HG03378 (cell line): ENCODE measurements around the gene KRT16.
"Not testable (repeated sequence)": the region's sequence is repeated elsewhere in the genome, so short reads cannot be mapped to it uniquely, and the experiment has no call there.

Source experiments
- ATAC-seq: cut with Tn5 transposase; IDR thresholded peaks from one replicate; pipeline ENCODE4 v1.9.1; 2021; ENCODE audit warnings: mild to moderate bottlenecking, moderate library complexity; ENCODE audit not compliant: unreplicated experiment

KRT16 gene

GRCh38 chr17:41585301-41586056, 27.1 kb downstream of the KRT16 start:
- ATAC-seq = no peak

DNA sequence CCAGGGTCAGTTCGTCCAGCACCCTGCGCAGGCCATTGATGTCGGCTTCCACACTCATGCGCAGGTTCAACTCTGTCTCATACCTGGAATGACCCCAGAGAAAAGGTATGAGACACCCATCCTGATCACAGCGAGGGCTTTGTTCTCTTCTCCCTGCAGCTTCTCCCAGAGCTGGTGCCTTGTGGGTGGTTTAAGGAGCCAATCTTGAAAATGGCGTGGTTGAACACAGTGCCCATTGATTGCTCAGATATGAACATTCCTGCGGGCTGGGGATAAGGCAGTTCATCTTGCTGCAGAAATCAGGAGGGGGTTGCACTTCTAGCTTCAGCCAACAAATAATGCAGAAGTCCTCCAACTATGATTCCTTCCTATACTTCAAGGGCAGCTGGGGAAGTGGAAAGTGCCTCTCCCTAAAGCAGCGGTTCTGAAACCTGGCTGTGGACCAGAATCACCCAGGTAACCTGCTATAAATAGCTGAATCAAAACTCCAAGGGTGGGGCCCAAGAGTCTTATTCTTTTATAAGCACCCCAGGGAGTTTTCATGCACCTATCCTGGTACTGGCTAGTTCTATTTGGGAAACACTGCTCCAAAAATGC, 28.1 kb downstream of the KRT16 start:
- ATAC-seq = not testable (repeated sequence)

GRCh38 chr17:41583137-41584127, 29.1 kb downstream of the KRT16 start:
- ATAC-seq = no peak

- ATAC-seq = not testable (repeated sequence)
These were observed 30.3 kb downstream of the KRT16 start for GRCh38 chr17:41582061-41582968.

DNA sequence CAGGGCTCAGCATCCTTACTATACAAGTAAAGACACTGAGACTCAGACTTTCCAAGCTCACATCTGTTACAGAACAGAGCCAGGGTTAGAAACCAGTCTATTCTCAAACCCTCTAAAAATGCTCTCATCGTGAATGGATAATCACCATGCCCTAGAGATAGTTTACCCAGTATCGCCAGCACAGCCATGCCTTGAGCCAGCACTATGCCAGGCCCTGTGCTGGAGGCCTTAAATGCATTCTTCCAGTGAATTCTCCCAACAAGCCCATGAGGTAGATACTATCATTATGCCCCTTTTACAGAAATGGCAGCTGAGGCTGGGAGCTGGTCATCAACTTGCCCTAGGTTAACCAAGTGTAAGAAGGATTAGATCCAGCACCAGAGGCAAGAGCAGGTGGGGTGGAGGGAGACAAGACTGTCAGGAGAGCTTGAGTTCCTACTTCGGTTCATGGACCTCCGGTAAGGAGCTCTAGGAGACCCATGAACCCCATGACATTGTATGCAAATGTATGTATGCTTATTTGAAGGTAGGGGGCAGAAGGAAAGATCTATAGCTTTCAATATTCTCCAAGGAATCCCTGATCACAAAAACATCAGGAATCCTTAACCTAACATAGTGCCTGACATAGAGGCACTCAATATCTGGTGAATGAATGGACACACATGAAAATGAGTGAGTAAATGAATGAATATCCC, 31.1 kb downstream of the KRT16 start:
- ATAC-seq = no peak

- no peak for ATAC-seq
These were observed 31.7 kb downstream of the KRT16 start for GRCh38 chr17:41580687-41581365.

DNA sequence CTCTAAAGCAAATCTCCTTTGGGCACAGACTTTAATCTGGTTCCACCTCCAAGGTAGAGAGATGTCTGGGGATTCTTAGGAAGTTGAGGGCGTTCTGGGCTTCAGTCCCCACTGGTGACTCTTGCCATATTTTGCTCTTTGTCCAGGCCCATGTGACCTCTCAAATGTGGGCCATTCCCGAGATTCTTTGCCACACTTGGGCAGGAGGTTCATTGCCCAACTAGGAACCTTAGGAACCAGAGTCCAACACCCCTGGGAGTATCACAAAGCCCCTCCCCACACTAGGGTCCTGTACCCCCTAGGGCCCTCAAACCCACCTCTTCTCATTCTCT, 32.4 kb downstream of the KRT16 start:
- ATAC-seq = no peak

DNA sequence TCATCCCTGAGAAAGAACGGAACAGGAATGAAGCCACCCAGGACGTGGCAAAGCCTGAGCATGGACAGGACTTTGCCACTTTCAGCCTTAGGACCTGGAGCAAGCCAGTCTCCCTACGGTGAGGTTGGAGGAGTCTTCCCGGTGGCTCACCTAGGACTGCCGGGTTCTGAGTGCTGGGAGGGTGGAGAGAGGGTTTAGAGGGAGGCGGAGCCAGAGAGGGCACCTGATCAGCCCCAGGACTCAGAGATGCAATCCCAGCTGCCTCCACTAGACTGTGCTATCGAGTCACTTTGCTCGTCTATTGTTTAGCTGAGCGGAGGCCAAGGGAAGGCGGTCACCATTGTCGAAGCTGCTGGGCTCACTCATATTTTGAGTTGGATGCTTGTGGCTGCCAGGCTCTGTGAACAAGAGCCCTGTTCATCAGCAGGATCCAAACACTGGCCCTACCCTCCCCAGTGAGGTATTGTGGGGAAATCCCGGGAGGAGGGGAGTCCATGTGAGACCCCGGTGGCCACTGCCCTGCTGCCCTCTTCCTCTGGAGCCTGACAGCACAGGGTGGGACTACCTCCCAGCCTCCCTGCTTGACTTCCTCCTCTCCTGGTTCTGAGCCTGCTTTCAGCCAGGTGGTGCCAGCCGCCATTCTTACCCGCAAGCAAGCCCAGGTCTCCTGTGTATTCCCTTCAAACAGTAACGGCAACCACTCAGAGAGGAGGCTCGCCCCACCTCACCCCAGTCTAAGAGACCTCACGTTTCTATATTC, 32.9 kb downstream of the KRT16 start:
- no peak for ATAC-seq

DNA sequence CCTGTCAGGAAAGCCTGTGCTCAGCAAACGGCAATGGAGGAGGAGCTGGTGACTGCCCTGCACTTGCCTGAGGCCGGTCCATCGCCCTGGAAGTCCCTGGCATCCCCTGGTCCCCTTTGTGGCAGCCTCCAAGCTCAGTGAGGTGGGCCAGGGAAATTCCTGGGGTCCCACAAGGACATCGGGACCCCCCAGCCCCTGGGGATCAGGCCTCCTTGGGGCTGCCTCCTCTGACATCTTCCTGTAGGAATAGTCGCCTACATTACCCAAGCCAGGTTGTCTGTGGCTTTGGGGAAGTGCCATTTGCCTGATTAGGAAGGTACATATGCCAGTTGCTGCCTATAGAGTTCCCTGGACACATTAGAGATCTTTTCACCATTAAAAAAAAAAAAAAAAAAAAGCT, 33.6 kb downstream of the KRT16 start:
- ATAC-seq = no peak

DNA sequence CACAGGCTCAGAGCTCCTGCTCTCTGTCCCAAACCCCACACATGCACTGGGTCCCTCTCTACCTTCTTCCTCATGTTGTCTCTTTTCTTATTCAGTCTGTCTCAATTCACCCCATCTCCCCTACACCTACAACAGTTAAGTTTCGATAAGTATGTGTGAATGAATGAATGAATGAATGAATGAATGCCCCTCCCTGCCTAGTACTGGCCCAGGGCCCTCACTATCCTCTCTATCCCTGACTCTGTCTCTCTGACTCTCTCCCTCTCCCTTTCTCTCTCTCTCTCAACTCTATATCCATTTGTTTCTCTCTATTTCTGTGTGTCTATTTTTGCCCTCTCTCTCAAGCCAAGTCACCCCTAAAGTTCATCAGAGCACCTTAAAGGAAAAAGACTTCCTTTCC, 34.0 kb downstream of the KRT16 start:
- no peak for ATAC-seq

DNA sequence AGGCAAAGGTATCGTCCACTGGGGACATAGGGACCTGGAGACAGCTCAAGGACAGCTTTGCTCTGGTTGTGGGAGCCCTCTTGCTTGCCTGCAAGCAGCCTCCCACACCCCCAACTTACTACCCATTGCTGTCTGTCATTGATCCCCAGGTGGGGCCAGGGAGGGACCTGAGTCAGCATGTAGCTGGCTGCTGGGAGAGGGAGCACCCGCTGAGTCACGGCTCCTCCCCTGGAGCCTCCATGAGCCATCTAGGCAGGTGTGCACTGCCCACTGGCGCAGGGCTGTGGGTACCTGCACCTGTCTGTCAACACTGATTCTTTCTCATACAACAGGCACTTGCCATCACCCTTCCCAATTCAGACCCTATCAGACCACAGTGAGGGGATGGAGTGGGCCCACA, 35.8 kb downstream of the KRT16 start:
- not testable (repeated sequence) for ATAC-seq

DNA sequence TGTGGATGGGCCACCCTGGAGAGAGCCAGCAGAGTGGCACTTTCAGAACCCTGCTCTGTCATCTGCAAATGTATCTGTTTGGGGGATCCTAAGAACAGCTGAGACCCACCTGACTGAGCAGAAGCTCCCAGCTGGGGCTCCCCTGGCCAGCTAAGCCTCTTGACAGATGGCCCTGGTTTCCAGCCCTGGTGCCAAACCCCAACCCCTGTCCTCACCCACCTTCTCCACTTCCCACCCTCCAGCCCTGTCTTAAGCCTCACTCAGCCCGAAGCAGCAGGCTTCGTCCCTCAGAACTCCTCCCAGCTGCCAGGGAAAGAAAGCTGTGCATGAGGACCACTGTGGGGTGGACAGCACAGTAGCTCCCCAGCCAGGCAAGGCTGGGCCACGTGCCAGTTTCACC, 37.2 kb downstream of the KRT16 start:
- no peak for ATAC-seq

DNA sequence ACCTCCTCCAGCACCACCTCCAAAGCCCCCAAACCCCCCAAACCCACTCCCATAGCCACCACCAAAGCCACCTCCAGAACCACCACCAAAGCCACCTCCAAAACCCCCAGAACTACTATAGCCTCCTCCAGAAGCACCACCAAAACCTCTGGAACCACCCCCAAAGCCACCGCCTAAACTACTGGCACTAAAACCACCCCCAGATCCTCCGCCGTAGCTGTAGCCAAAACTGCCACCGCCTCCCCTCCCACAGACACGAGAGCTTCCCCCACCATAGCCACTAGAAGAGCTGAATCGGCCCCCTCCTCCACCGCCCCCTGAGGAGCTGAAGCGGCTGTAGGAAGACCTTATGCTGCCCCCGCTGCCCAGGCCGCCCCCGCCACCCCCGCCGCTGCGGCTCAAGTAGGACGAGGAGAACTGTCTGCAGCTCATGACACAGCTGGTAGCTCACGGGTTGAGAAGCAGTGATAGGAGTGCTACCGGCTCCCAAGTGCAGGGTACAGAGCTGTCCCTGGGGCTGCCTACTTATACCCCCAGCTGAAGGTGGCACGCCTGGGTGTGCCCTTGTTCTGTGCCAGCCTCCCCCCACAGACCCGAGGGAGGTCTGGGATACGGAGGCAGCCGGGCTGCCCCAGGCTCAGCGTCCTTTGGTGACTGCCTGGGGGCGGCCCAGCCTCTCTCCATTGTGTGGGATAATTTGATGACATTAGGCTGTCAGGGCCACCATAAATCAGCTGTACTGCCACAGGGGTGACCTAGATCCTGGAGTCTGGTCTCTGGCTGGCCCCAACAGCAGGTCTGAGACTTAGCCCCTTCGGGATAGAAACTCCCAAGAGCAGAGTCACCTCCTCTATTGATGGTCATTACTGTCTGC, 40.8 kb downstream of the KRT16 start, which contains the start of gene KRT9:
TSS of gene KRT9 (minus strand) at position 499 of the 874 bp plus-strand sequence. CDS start at position 432, 67 bp downstream.
- ATAC-seq = no peak

DNA sequence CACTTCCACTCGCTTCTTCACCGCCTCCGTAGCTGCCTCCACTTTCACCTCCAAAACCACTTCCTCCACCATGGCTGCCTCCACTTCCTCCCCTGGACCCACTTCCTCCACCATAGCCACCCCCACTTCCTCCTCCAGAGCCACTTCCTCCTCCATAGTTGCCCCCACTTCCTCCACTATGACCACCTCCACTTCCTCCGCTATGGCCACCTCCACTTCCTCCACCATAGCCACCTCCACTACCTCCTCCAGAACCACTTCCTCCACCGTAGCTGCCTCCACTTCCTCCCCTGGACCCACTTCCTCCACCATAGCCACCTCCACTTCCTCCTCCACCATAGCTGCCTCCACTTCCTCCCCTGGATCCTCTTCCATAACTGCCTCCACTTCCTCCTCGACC, 45.2 kb downstream of the KRT16 start:
- ATAC-seq = no peak

- ATAC-seq = no peak
These were observed 47.2 kb downstream of the KRT16 start for GRCh38 chr17:41565338-41565737.

GRCh38 chr17:41563607-41564170, 48.9 kb downstream of the KRT16 start:
- ATAC-seq = no peak

DNA sequence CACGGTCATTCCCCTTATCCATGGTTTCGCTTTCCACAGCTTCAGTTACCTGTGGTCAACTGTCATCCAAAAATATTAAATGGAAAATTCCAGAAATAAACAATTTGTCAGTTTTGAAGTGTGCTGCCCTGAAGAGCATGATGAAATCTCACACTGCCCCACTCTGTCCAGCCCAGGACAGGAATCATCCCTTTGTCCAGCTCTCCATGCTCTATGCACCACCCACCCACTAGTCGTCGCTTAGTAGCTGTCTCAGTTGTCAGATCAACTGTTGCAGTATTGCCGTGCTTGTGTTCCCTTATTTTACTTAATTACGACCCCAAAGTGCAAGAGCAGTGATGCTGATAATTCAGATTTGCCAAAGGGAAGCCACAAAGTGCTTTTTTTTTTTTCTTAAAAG, 51.0 kb downstream of the KRT16 start:
- ATAC-seq = no peak
